Measurements from ENCODE around the gene TEAD1.

TEAD1 gene

DNA sequence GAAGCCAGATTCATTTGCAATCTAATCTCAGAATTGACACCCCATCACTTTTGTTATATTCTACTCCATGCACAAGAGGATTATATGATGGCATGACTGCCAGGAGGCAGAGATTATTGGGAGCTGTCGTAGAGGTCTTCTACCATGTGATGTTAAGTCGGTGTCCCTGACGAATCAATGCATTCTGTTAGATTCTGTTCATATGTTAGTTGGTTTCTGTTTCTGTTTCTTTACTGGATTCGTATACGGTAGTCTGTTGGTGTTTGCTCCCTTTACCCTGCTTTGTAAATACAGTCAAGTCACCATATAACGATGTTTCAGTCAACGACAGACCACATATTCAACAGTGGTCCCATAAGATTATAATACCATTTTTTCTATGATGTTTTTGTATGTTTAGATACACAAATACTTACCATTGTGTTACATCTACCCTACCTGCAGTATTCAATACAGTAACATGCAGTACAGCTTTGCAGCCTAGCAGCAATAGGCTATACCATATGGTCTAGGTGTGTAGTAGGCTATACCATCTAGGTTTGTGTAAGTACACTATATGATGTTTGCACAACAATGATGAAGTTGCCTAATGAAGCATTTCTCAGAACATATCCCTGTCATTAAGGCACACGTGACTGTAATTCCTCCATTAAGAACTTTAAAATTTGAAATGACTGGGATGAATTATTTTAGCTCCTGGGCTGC lies 312.1 kb downstream of the TEAD1 start:
- no peak for DNase-seq (ENCODE audit: low spot score)

DNA sequence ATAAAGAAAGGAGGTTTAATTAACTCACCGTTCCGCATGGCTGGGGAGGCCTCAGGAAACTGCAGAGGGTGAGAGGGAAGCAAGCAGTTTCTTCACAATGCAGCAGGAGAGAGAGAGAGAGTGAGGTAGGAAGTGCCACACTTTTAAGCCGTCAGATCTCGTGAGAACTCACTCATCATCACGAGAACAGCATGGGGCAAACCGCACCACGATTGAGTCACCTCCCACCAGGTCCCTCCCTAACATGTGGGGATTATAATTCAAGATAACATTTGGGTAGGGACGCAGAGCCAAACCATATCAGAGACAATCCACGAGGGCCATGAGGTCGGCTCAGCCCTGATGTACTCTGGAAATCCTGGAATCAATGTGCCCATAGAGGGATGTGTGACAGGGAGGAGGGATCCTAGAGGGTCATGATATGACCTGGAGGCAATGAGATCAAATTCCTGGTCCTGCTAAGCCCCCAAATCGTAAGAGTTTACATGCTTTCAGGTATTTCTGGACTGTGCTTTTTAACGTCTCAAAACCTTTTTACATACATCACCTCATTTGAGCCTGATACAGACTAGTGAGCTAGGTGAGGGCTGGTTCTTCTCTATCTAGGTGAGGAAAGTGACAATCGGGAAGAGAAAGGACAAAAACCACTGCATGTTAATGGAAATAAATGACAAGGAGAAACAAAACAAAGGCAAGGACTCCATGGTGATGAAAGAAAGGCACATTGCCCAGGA lies 315.4 kb downstream of the TEAD1 start:
- DNase-seq (ENCODE audit: low spot score), result no peak

DNA sequence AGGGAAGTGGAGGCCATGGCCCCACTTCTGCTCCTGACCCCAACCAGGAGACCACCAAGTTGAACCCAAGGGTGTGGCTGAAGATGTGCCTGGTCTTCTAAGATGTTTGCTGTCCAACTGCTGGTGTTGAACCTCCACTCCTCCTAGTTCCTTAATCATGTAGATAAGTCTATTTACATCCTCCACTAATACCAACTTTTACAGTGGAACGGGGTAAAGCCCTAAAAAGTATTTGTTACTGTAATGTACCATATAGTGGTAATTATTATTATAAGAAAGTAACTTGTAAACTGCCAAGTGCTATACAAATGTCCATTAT lies 315.9 kb downstream of the TEAD1 start:
- DNase-seq (ENCODE audit: low spot score), result no peak

DNA sequence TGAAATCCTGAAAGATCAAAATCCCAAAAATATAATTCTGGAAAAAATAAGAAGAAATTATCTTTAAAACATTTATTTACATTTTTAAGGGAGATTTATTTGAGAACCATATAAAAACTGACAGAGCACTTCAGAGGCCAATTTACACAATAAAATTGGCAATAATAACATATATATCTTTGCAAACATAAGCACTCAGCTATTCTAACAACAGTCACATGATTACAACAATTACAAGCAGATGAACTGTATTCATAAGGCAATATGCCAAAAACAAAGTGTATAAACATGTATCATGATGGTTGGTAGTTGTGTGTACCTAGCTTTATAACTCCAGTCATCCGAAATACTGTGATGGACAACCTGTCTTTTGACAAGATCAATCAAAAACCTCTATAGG lies 317.2 kb downstream of the TEAD1 start:
- no peak for DNase-seq (ENCODE audit: low spot score)

DNA sequence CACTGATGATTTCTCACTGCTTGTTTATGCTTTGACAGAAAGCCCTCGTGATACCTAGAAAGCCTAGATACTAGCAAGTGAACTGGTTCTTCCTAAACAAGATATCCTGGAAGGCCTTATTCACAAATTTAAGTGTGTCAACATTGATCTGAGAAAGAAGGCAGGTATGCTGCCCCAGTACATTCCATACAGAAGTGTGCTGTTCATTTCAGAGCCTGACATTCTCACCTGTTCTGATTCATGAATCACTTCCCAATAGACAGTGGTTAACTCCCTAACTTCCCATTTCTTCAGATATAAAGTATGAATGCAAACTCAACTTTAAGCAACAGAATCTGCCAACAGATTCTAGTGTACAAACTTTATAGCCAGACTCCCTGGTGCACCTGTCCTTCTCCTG lies 319.4 kb downstream of the TEAD1 start:
- no peak for DNase-seq (ENCODE audit: low spot score)
